ENCODE measurements around the gene PEF1.

DNA sequence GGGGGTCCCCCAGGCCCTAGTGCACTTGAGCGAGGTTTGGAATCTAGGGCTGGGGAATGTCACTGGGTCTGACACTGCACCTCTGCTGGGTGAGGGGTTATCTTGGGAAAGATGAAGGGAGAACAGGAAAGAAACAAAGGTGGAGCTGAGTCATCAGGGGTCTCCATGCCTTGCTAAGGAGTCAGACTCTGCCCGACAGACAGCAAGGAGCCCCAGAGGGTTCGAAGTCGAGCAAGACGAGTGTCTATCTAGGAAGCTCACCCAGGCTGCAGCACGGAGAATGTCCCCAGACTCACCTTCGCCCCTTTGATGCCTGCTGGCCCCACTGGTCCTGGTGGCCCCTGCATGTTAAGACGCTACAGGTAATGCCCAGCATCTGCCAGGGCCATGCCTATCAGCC lies 41.1 kb upstream of the PEF1 start:
- TF ChIP-seq, protein P1, sequence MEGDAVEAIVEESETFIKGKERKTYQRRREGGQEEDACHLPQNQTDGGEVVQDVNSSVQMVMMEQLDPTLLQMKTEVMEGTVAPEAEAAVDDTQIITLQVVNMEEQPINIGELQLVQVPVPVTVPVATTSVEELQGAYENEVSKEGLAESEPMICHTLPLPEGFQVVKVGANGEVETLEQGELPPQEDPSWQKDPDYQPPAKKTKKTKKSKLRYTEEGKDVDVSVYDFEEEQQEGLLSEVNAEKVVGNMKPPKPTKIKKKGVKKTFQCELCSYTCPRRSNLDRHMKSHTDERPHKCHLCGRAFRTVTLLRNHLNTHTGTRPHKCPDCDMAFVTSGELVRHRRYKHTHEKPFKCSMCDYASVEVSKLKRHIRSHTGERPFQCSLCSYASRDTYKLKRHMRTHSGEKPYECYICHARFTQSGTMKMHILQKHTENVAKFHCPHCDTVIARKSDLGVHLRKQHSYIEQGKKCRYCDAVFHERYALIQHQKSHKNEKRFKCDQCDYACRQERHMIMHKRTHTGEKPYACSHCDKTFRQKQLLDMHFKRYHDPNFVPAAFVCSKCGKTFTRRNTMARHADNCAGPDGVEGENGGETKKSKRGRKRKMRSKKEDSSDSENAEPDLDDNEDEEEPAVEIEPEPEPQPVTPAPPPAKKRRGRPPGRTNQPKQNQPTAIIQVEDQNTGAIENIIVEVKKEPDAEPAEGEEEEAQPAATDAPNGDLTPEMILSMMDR (optimal IDR thresholded peaks at IDR 0.05 in 1 of 3, IDR thresholded peaks at IDR 0.05 in 1 of 3, conservative IDR thresholded peaks at IDR 0.05 in 1 of 3; ENCODE audit: extremely low read depth in 1 of 3, insufficient read depth in 2 of 3, low read length in 3 of 3) = no peak
- no peak for TF ChIP-seq EZH2 (IDR thresholded peaks at IDR 0.05; ENCODE audit: low read length)

Measured in keratinocyte (primary cell).